ENCODE results near the gene MORC3. TPM values are rescaled to one million over a fixed set of nuclear protein-coding genes. Genes with fewer than 3 reads are reported as not detected.

The MORC3 gene
- total and polyA plus RNA-seq, 9 of the 15 experiments (the other 6 are each of a cell fraction or from before 2014, with no cell fraction given), result 12.7 to 53.7 (median 36.0) TPM

- peak in 1 of 2 experiments; percentile 18; a peak in 2 of 4 replicates for TF ChIP-seq SIN3A (IDR thresholded peaks at IDR 0.05; ENCODE audit: borderline replicate concordance in 2 of 2, control insufficient read depth in 1 of 2, low read depth in 2 of 2, low read length in 2 of 2)
- TF ChIP-seq GATAD2A (IDR thresholded peaks at IDR 0.05), result no peak
- TF ChIP-seq HNRNPL (IDR thresholded peaks at IDR 0.05; ENCODE audit: low read depth, low read length), result no peak
- TF ChIP-seq SREBF1 (IDR thresholded peaks at IDR 0.05; ENCODE audit: borderline replicate concordance, low read depth, low read length), result no peak
- TF ChIP-seq NCOA6 (IDR thresholded peaks at IDR 0.05), result no peak
- no peak for TF ChIP-seq FOXP1 (CRISPR knock-in tag; IDR thresholded peaks at IDR 0.05)
- no peak for TF ChIP-seq XRCC3 (IDR thresholded peaks at IDR 0.05)
- TF ChIP-seq MTA3 (IDR thresholded peaks at IDR 0.05; ENCODE audit: borderline replicate concordance), result peak; percentile 28; the same call in 1 of the 2 replicates
- TF ChIP-seq TRIM28 (IDR thresholded peaks at IDR 0.05), result 0 out of 2 replicates have a peak, but pooled peaks have one; percentile 11
- no peak for TF ChIP-seq STAG1 (CRISPR knock-in tag; IDR thresholded peaks at IDR 0.05; ENCODE audit: borderline replicate concordance)
- peak; percentile 71 for TF ChIP-seq ARID1B (IDR thresholded peaks at IDR 0.05)
- no peak for TF ChIP-seq CEBPZ (IDR thresholded peaks at IDR 0.05; ENCODE audit: borderline replicate concordance, low read depth, low read length)
- TF ChIP-seq DNMT1 (IDR thresholded peaks at IDR 0.05), result 0 out of 2 replicates have a peak, but pooled peaks have one; percentile 24
- TF ChIP-seq PBX2 (CRISPR knock-in tag; IDR thresholded peaks at IDR 0.05; ENCODE audit: low read depth), result no peak
- 0 out of 2 replicates have a peak, but pooled peaks have one; percentile 43 for TF ChIP-seq PBX2 (tag; conservative IDR thresholded peaks at IDR 0.05; ENCODE audit: low read depth)
- peak; percentile 77 for TF ChIP-seq SOX6 (IDR thresholded peaks at IDR 0.05)
- TF ChIP-seq ZNF445 (CRISPR knock-in tag; IDR thresholded peaks at IDR 0.05; ENCODE audit: low read depth), result no peak
- peak; percentile 67 to 69 for TF ChIP-seq KDM1A (IDR thresholded peaks at IDR 0.05)
- peak; percentile 41; the same call in 1 of the 2 replicates for TF ChIP-seq STAT6 (CRISPR knock-in tag; IDR thresholded peaks at IDR 0.05)
Measured at GRCh38 chr21:36321325-36322082, 1.5 kb downstream of the MORC3 start (continued).
